Stimulated activated CD4-positive, alpha-beta T cell treated with anti-CD3 and anti-CD28 coated beads, TNF-alpha, amount 100 ng/mL, for 24 hours (primary cell): ENCODE data around the gene C6orf62.
"Not testable (repeated sequence)": the region's sequence is repeated elsewhere in the genome, so short reads cannot be mapped to it uniquely, and the experiment has no call there.

Experiments
- DNase-seq, 3 experiments: peaks; one replicate each; pipeline ENCODE4 v3.0.0-alpha.2; 2020; ENCODE audit warnings: low read depth in 3 of 3

Gene C6orf62

GRCh38 chr6:24719125-24719971, at the start of gene C6orf62:
Gene C6orf62 (minus strand): TSS chr6:24719154. CDS start chr6:24718668, 486 bp downstream.
- peak; percentile 39 to 57 (median 50) for DNase-seq

- no peak for DNase-seq
Measured at GRCh38 chr6:24768361-24768760, 49.4 kb upstream of the C6orf62 start.

GRCh38 chr6:24766680-24767462, 47.9 kb upstream of the C6orf62 start:
- no peak for DNase-seq

- not testable (repeated sequence) for DNase-seq
Measured at GRCh38 chr6:24765968-24766367, 47.0 kb upstream of the C6orf62 start.

- DNase-seq: not testable (repeated sequence)
Measured at GRCh38 chr6:24764833-24765828, 46.2 kb upstream of the C6orf62 start.

- DNase-seq: no peak
Measured at GRCh38 chr6:24763578-24763977, 44.6 kb upstream of the C6orf62 start.

GRCh38 chr6:24761851-24762250, 42.9 kb upstream of the C6orf62 start:
- DNase-seq: no peak

GRCh38 chr6:24761193-24761835, 42.4 kb upstream of the C6orf62 start:
- DNase-seq: peak in 1 of 3 experiments; percentile 7

GRCh38 chr6:24760210-24760609, 41.3 kb upstream of the C6orf62 start:
- DNase-seq: no peak

GRCh38 chr6:24759718-24760117, 40.8 kb upstream of the C6orf62 start:
- no peak for DNase-seq

GRCh38 chr6:24757611-24758010, 38.7 kb upstream of the C6orf62 start:
- no peak for DNase-seq

GRCh38 chr6:24755279-24755678, 36.3 kb upstream of the C6orf62 start:
- DNase-seq: no peak

- DNase-seq: not testable (repeated sequence)
Measured at GRCh38 chr6:24754378-24754777, 35.4 kb upstream of the C6orf62 start.

- DNase-seq: no peak
Measured at GRCh38 chr6:24753545-24753944, 34.6 kb upstream of the C6orf62 start.

GRCh38 chr6:24752917-24753492, 34.1 kb upstream of the C6orf62 start:
- no peak for DNase-seq

GRCh38 chr6:24752503-24752902, 33.5 kb upstream of the C6orf62 start:
- no peak for DNase-seq

GRCh38 chr6:24750878-24751277, 31.9 kb upstream of the C6orf62 start:
- not testable (repeated sequence) for DNase-seq

GRCh38 chr6:24749297-24749696, 30.3 kb upstream of the C6orf62 start:
- DNase-seq: no peak

GRCh38 chr6:24744911-24745310, 26.0 kb upstream of the C6orf62 start:
- no peak for DNase-seq

- DNase-seq: no peak
Measured at GRCh38 chr6:24743944-24744335, 25.0 kb upstream of the C6orf62 start.
